22Rv1 (cell line): ENCODE data around the gene ADAMTSL2.

Experiments used
- ZFX ChIP-seq: fragments of 450-650 bp; IDR thresholded peaks from 2 replicates; pipeline ENCODE4 v1.6.1; 2017; ENCODE audit warnings: antibody characterized with exemption, borderline replicate concordance
- TF ChIP-seq, protein P1 (sequence below): fragments of 450-650 bp; IDR thresholded peaks from 2 replicates; pipeline ENCODE4 v1.5.1; 2017; ENCODE audit warnings: mild to moderate bottlenecking

DNA sequence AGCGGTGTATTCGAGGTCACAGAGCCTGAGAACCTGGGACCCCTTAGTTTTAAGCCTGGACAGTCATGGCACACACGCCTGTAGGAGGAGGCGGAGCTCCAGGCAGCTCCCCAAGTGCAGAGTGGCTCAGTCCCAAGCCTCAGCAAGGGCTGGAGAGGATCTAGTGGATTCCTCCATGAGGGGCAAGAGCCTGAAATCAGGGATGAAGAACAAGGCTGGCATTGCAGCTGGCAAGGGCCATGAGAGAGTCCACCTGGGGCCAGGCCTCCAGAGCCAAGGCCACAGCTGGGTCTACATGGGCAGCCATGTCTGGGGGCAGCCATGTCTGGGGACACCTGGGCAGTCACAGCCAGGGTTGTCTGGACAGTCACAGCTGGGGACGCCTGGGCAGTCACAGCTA lies 21.9 kb downstream of the ADAMTSL2 start:
- TF ChIP-seq, protein P1, sequence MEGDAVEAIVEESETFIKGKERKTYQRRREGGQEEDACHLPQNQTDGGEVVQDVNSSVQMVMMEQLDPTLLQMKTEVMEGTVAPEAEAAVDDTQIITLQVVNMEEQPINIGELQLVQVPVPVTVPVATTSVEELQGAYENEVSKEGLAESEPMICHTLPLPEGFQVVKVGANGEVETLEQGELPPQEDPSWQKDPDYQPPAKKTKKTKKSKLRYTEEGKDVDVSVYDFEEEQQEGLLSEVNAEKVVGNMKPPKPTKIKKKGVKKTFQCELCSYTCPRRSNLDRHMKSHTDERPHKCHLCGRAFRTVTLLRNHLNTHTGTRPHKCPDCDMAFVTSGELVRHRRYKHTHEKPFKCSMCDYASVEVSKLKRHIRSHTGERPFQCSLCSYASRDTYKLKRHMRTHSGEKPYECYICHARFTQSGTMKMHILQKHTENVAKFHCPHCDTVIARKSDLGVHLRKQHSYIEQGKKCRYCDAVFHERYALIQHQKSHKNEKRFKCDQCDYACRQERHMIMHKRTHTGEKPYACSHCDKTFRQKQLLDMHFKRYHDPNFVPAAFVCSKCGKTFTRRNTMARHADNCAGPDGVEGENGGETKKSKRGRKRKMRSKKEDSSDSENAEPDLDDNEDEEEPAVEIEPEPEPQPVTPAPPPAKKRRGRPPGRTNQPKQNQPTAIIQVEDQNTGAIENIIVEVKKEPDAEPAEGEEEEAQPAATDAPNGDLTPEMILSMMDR: no peak
- no peak for TF ChIP-seq ZFX
